ENCODE results near the gene RND3.

GRCh38 chr2:150520033-150520432 is 32.6 kb upstream of the RND3 start:
- no peak for TF ChIP-seq CTCF (conservative IDR thresholded peaks at IDR 0.05; ENCODE audit: low read length)
- no peak for TF ChIP-seq EZH2phosphoT487 (IDR thresholded peaks at IDR 0.05; ENCODE audit: borderline replicate concordance, low read depth, low read length)
